ENCODE data around the gene MAP2K3.

DNA sequence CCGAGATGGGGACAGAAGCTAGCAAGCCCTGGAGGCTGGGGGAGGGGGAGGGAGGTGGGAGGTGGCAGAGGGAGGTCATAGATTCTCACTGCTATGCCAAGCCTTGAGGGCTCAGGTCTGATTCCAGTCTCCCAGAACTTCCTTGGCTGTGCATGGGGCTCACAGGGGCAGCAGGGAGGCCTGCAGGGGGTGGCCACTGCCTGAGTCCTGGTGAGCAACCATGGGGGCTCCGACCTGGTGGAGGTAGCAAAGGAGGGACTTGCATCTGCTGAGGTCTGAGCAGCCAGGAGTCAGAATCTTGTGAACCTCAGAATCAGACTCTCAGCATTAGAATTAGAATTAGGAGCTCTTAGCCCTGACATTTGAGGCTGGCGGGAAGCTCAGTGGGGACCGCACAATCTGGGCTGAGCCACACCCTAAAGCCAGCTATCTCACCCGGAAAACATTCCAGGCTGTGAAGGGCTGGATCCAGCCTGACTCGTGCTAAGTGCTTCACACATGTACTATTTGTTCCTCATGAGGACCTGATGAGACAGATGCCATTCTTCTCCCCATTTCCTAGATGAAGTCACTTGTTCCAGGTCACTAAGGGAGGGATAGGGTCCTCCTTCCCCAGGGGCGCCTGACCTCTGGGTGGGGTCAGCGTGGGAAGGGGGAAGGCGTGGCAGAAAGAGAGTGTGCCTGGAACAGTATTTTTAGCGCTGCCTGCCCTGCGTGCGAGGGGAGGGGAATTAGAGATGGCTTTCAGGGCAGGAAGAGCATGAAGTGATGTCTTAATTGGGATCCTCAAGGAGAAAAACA, 74.4 kb downstream of the MAP2K3 start:
- TF ChIP-seq, protein P1, sequence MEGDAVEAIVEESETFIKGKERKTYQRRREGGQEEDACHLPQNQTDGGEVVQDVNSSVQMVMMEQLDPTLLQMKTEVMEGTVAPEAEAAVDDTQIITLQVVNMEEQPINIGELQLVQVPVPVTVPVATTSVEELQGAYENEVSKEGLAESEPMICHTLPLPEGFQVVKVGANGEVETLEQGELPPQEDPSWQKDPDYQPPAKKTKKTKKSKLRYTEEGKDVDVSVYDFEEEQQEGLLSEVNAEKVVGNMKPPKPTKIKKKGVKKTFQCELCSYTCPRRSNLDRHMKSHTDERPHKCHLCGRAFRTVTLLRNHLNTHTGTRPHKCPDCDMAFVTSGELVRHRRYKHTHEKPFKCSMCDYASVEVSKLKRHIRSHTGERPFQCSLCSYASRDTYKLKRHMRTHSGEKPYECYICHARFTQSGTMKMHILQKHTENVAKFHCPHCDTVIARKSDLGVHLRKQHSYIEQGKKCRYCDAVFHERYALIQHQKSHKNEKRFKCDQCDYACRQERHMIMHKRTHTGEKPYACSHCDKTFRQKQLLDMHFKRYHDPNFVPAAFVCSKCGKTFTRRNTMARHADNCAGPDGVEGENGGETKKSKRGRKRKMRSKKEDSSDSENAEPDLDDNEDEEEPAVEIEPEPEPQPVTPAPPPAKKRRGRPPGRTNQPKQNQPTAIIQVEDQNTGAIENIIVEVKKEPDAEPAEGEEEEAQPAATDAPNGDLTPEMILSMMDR (IDR thresholded peaks at IDR 0.05), result no peak
- TF ChIP-seq POLR2A (IDR thresholded peaks at IDR 0.05), result no peak

Data from tibial nerve (tissue), 3 donors.